H9 (cell line): ENCODE data around the gene SLC7A1. TPM values are rescaled to one million over a fixed set of nuclear protein-coding genes. Genes with fewer than 3 reads are reported as not detected.

Source experiments
- DNase-seq: peaks from one replicate; pipeline ENCODE4 v3.0.0-alpha.2; 2017
- H2AFZ ChIP-seq: one replicate; pipeline ENCODE4 v1.6.1; 2013; ENCODE audit warnings: mild to moderate bottlenecking, low read length, control low read depth, moderate library complexity
- H2AK5ac ChIP-seq: 2 replicates; pipeline ENCODE4 v1.6.1; 2013; ENCODE audit warnings: low read length, control low read depth, mixed read lengths; ENCODE audit not compliant: insufficient read length
- H2BK120ac ChIP-seq: one replicate; pipeline ENCODE4 v1.6.1; 2013; ENCODE audit warnings: low read depth, mild to moderate bottlenecking, low read length, control low read depth, inconsistent platforms; ENCODE audit not compliant: poor library complexity, severe bottlenecking
- H2BK12ac ChIP-seq: 2 replicates; pipeline ENCODE4 v1.6.1; 2013; ENCODE audit warnings: low read length, control low read depth, mixed read lengths, low read depth; ENCODE audit not compliant: insufficient read length
- H2BK15ac ChIP-seq: 2 replicates; pipeline ENCODE4 v1.6.1; 2013; ENCODE audit warnings: low read depth, low read length, control low read depth
- H2BK20ac ChIP-seq: one replicate; pipeline ENCODE4 v1.6.1; 2013; ENCODE audit warnings: low read depth, mild to moderate bottlenecking, low read length, control low read depth, inconsistent platforms; ENCODE audit not compliant: poor library complexity, severe bottlenecking
- H2BK5ac ChIP-seq: 2 replicates; pipeline ENCODE4 v1.6.1; 2013; ENCODE audit warnings: low read length, control low read depth, mixed read lengths; ENCODE audit not compliant: insufficient read length
- H3K14ac ChIP-seq: 2 replicates; pipeline ENCODE4 v1.6.1; 2013; ENCODE audit warnings: low read length, control low read depth; ENCODE audit not compliant: insufficient read depth
- H3K18ac ChIP-seq: 2 replicates; pipeline ENCODE4 v1.6.1; 2013; ENCODE audit warnings: low read depth, mild to moderate bottlenecking, mixed read lengths, low read length, control low read depth; ENCODE audit not compliant: insufficient read length
- H3K23ac ChIP-seq: 2 replicates; pipeline ENCODE4 v1.6.1; 2013; ENCODE audit warnings: low read length, control low read depth, mixed read lengths, low read depth; ENCODE audit not compliant: insufficient read length
- H3K23me2 ChIP-seq: 2 replicates; pipeline ENCODE4 v1.6.1; 2013; ENCODE audit warnings: low read depth, mild to moderate bottlenecking, mixed read lengths, low read length, control low read depth; ENCODE audit not compliant: insufficient read length, poor library complexity, severe bottlenecking
- H3K27ac ChIP-seq: 2 replicates; pipeline ENCODE4 v1.5.1; 2013; ENCODE audit warnings: low read length, control low read depth, mixed read lengths, low read depth; ENCODE audit not compliant: insufficient read length
- H3K27me3 ChIP-seq: 2 replicates; pipeline ENCODE4 v1.6.1; 2013; ENCODE audit warnings: low read length, control low read depth, inconsistent platforms; ENCODE audit not compliant: insufficient read depth
- H3K4ac ChIP-seq: 2 replicates; pipeline ENCODE4 v1.6.1; 2013; ENCODE audit warnings: low read depth, mild to moderate bottlenecking, control low read depth, inconsistent platforms, low read length, moderate library complexity
- H3K4me1 ChIP-seq: 2 replicates; pipeline ENCODE4 v1.6.1; 2013; ENCODE audit warnings: low read length, control low read depth, inconsistent platforms; ENCODE audit not compliant: insufficient read depth
- H3K4me2 ChIP-seq: 2 replicates; pipeline ENCODE4 v1.6.1; 2013; ENCODE audit warnings: low read length, control low read depth, mixed read lengths; ENCODE audit not compliant: insufficient read length, insufficient read depth
- H3K56ac ChIP-seq: 2 replicates; pipeline ENCODE4 v1.6.1; 2013; ENCODE audit warnings: low read depth, mild to moderate bottlenecking, mixed read lengths, low read length, control low read depth; ENCODE audit not compliant: insufficient read length
- H3K79me1 ChIP-seq: 2 replicates; pipeline ENCODE4 v1.6.1; 2013; ENCODE audit warnings: low read depth, mild to moderate bottlenecking, moderate library complexity, low read length, control low read depth, inconsistent platforms; ENCODE audit not compliant: insufficient read depth, poor library complexity, severe bottlenecking
- H3K79me2 ChIP-seq: 2 replicates; pipeline ENCODE4 v1.6.1; 2013; ENCODE audit warnings: low read length, control low read depth, inconsistent platforms; ENCODE audit not compliant: insufficient read depth
- H3K9ac ChIP-seq: 2 replicates; pipeline ENCODE4 v1.6.1; 2013; ENCODE audit warnings: low read length, control low read depth, mixed read lengths; ENCODE audit not compliant: insufficient read length; ENCODE audit errors: extremely low read depth
- H3K9me3 ChIP-seq: one replicate; pipeline ENCODE4 v1.6.1; 2013; ENCODE audit warnings: low read depth, low read length, inconsistent platforms; ENCODE audit not compliant: control insufficient read depth
- H3T11ph ChIP-seq: one replicate; pipeline ENCODE4 v1.6.1; 2013; ENCODE audit warnings: mild to moderate bottlenecking, low read length, control low read depth, inconsistent platforms
- H4K20me1 ChIP-seq: one replicate; pipeline ENCODE4 v1.6.1; 2013; ENCODE audit not compliant: control insufficient read depth, insufficient read length, insufficient read depth
- H4K5ac ChIP-seq: 2 replicates; pipeline ENCODE4 v1.6.1; 2013; ENCODE audit warnings: low read depth, mild to moderate bottlenecking, mixed read lengths, low read length, control low read depth; ENCODE audit not compliant: insufficient read length
- H4K8ac ChIP-seq: replicated peaks from 2 replicates; pipeline ENCODE4 v1.6.1; 2013; ENCODE audit warnings: low read length, control low read depth, mixed read lengths, low read depth; ENCODE audit not compliant: insufficient read length
- H4K91ac ChIP-seq: 2 replicates; pipeline ENCODE4 v1.6.1; 2013; ENCODE audit warnings: low read depth, mild to moderate bottlenecking, moderate library complexity, mixed read lengths, low read length, control low read depth; ENCODE audit not compliant: insufficient read length
- H3K27ac Mint-ChIP-seq, 3 experiments: 2 replicates in 2 of 3; 3 replicates in 1 of 3; pipeline ENCODE4 v1.8.0; 2020 to 2021; ENCODE audit warnings: mixed read lengths in 3 of 3, mild to moderate bottlenecking in 1 of 3, moderate library complexity in 1 of 3
- H3K27me3 Mint-ChIP-seq: 2 replicates; pipeline ENCODE4 v1.8.0; 2021; ENCODE audit warnings: low read depth, mild to moderate bottlenecking, moderate library complexity, mixed read lengths
- H3K36me3 Mint-ChIP-seq, 3 experiments: 2 replicates in 2 of 3; 3 replicates in 1 of 3; pipeline ENCODE4 v1.8.0; 2020 to 2021; ENCODE audit warnings: low read depth in 3 of 3, mixed read lengths in 3 of 3; ENCODE audit not compliant: insufficient read depth in 1 of 3
- H3K4me1 Mint-ChIP-seq, 2 experiments: 2 replicates each; pipeline ENCODE4 v1.8.0; 2020; ENCODE audit warnings: mixed read lengths in 2 of 2
- H3K4me3 Mint-ChIP-seq, 2 experiments: 2 replicates in 1 of 2; 3 replicates in 1 of 2; pipeline ENCODE4 v1.8.0; 2020 to 2021; ENCODE audit warnings: mild to moderate bottlenecking in 2 of 2, mixed read lengths in 2 of 2, moderate library complexity in 1 of 2
- H3K9me3 Mint-ChIP-seq, 2 experiments: 2 replicates in 1 of 2; 3 replicates in 1 of 2; pipeline ENCODE4 v1.8.0; 2020; ENCODE audit warnings: mild to moderate bottlenecking in 2 of 2, mixed read lengths in 2 of 2, moderate library complexity in 1 of 2
- CTCF ChIP-seq: fragments of 200-600 bp; sonication (generic); conservative IDR thresholded peaks from 3 replicates; pipeline ENCODE4 v1.8.0; 2021; ENCODE audit warnings: antibody characterized with exemption, mild to moderate bottlenecking
- WGBS: extraction: QIAGEN DNeasy Blood & Tissue Kit; methylation state at CpG from one replicate; pipeline ENCODE4 v1.1.7; 2013; ENCODE audit warnings: missing lambda C conversion rate, low lambda C conversion rate, mixed read lengths; ENCODE audit not compliant: insufficient read length; ENCODE audit errors: extremely low coverage; 5-methylcytosine and 5-hydroxymethylcytosine counted together
- total RNA-seq: library from RNA; stranded (reverse); gene quantifications from 2 replicates; pipeline ENCODE4 v1.2.1, GENCODE V29; 2021

SLC7A1 gene
- total RNA-seq, 1 experiment from 2014 or later = 109 TPM

GRCh38 chr13:29523199-29523961, 72.1 kb downstream of the SLC7A1 start:
- DNase-seq = no peak
- no peaks in the 10 kb centered on the region for H3K23me2 ChIP-seq
- no peak overlapping the region for H3K56ac ChIP-seq

More at GRCh38 chr13:29523199-29523961, 72.1 kb downstream of the SLC7A1 start:
- no peak overlapping the region for H4K8ac ChIP-seq
- TF ChIP-seq CTCF = no peak
- no peak overlapping the region for H3K4me2 ChIP-seq
- H3K4me3 Mint-ChIP-seq = no peak overlapping the region
- no peak overlapping the region for H4K5ac ChIP-seq
- H4K91ac ChIP-seq = no peak overlapping the region
- H3K4ac ChIP-seq = no peak overlapping the region
- no peak overlapping the region for H2BK120ac ChIP-seq
- no peak overlapping the region; the same call in 1 of the 2 replicates for H3K14ac ChIP-seq
- H2BK20ac ChIP-seq = no peak overlapping the region
- peaks cover 43 to 86% (median 74%) of the 10 kb centered on the region in 3 experiments; a peak in 6 of 7 replicates for H3K36me3 Mint-ChIP-seq
- H3K4me1 ChIP-seq = no peaks in the 10 kb centered on the region
- no peak overlapping the region for H2BK5ac ChIP-seq
- H3T11ph ChIP-seq = no peak overlapping the region
- peaks cover 3% of the 10 kb centered on the region for H4K20me1 ChIP-seq
- peaks cover 0 to 6% of the 10 kb centered on the region in 2 experiments; a peak in 2 of 4 replicates for H3K4me1 Mint-ChIP-seq
- H3K27ac Mint-ChIP-seq = no peak overlapping the region; a peak in 2 of 7 replicates
- H3K9me3 Mint-ChIP-seq = no peaks in the 10 kb centered on the region
- no CpG with 5 or more reads among the region's 23 CpGs for WGBS
- H3K79me2 ChIP-seq = no peaks in the 10 kb centered on the region
- H3K18ac ChIP-seq = no peak overlapping the region
- H3K79me1 ChIP-seq = peaks cover 4% of the 10 kb centered on the region
- H2AFZ ChIP-seq = no peak overlapping the region
- H2BK15ac ChIP-seq = no peak overlapping the region
- no peaks in the 10 kb centered on the region for H3K9me3 ChIP-seq
- no peak overlapping the region for H3K27ac ChIP-seq
- no peak overlapping the region for H2BK12ac ChIP-seq
- no peak overlapping the region for H2AK5ac ChIP-seq
- H3K23ac ChIP-seq = no peak overlapping the region
- H3K27me3 Mint-ChIP-seq = no peaks in the 10 kb centered on the region
- H3K9ac ChIP-seq = no peak overlapping the region
- H3K27me3 ChIP-seq = no peaks in the 10 kb centered on the region
